A549 (cell line): Measurements from ENCODE around the gene NEMF. TPM values are rescaled to one million over a fixed set of nuclear protein-coding genes. Genes with fewer than 3 reads are reported as not detected.

Experiments
- ATAC-seq, 2 experiments: fragments of 200-7000 bp in 1 of 2; fragments of >200 bp in 1 of 2; cut with Nextera tagmentation in 1 of 2; cut with Tn5 transposase in 1 of 2; 3 replicates each; pipeline versions ENCODE4 v1.8.0 to v1.9.1; 2018 to 2020; ENCODE audit warnings: mild to moderate bottlenecking in 1 of 2, moderate library complexity in 1 of 2
- CTCF ChIA-PET: fragments of 300-600 bp; sonication (Branson Sonifier 250); formaldehyde crosslinking; extraction: SDS; loops from one replicate; lab custom pipeline; 2021; ENCODE audit warnings: antibody characterized with exemption, inconsistent platforms; lab: Yijun Ruan, JAX
- POLR2A ChIA-PET: fragments of 350-600 bp; formaldehyde crosslinking; extraction: SDS; loops from one replicate; lab custom pipeline; 2021; ENCODE audit warnings: antibody characterized with exemption, inconsistent platforms; lab: Yijun Ruan, JAX
- DNase-seq, 2 experiments: peaks; one replicate each; pipeline versions ENCODE4 v3.0.0 to v3.0.0-alpha.2; 2011 to 2016; ENCODE audit warnings: low read depth in 1 of 2, low spot score in 1 of 2
- FAIRE-seq: peaks from 2 replicates; lab custom pipeline; 2011; peaks lifted over from hg19 to GRCh38; lab: Jason Lieb, UNC
- H3K27ac ChIP-seq, 2 experiments: fragments of >200 bp; sonication (Bioruptor Twin); formaldehyde crosslinking; 3 replicates each; pipeline ENCODE4 v1.5.1; 2016 to 2017
- H3K4me1 ChIP-seq: fragments of >200 bp; sonication (Bioruptor Twin); formaldehyde crosslinking; 3 replicates; pipeline ENCODE4 v1.6.1; 2016
- H3K4me2 ChIP-seq: fragments of >200 bp; sonication (Bioruptor Twin); formaldehyde crosslinking; 3 replicates; pipeline ENCODE4 v1.6.1; 2016
- H3K4me3 ChIP-seq: fragments of >200 bp; sonication (Bioruptor Twin); formaldehyde crosslinking; 3 replicates; pipeline ENCODE4 v1.5.1; 2016
- H3K9me3 ChIP-seq: fragments of >200 bp; sonication (Bioruptor Twin); formaldehyde crosslinking; 3 replicates; pipeline ENCODE4 v1.6.1; 2016
- BHLHE40 ChIP-seq: IDR thresholded peaks from 2 replicates; pipeline ENCODE4 v1.6.1; 2012; ENCODE audit warnings: low read depth, low read length, inconsistent platforms
- CBX2 ChIP-seq: fragments of 200-600 bp; sonication (generic); IDR thresholded peaks from 2 replicates; pipeline ENCODE4 v1.6.1; 2016; ENCODE audit warnings: low read depth, mild to moderate bottlenecking, borderline replicate concordance
- CEBPB ChIP-seq, 2 experiments: fragments of >200 bp in 1 of 2; sonication (Bioruptor Twin) in 1 of 2; formaldehyde crosslinking in 1 of 2; IDR thresholded peaks; 2 replicates each; pipeline ENCODE4 v1.6.1; 2012 to 2016
- CHD2 ChIP-seq: fragments of 150-350 bp; IDR thresholded peaks from 2 replicates; pipeline ENCODE4 v1.6.1; 2014; ENCODE audit warnings: low read length; ENCODE audit not compliant: partially characterized antibody
- CHD4 ChIP-seq: fragments of 200-600 bp; sonication (generic); IDR thresholded peaks from 2 replicates; pipeline ENCODE4 v1.6.1; 2016; ENCODE audit warnings: antibody characterized with exemption, mild to moderate bottlenecking, borderline replicate concordance
- EHMT2 ChIP-seq: fragments of 200-600 bp; sonication (generic); IDR thresholded peaks from 2 replicates; pipeline ENCODE4 v1.6.1; 2016; ENCODE audit warnings: antibody characterized with exemption, low read depth, mild to moderate bottlenecking, moderate library complexity
- ELK1 ChIP-seq: fragments of 150-350 bp; IDR thresholded peaks from 2 replicates; pipeline ENCODE4 v1.6.1; 2014; ENCODE audit warnings: low read depth, mild to moderate bottlenecking, low read length
- EP300 ChIP-seq, 2 experiments: fragments of >200 bp; sonication (Bioruptor Twin); formaldehyde crosslinking; IDR thresholded peaks; 2 replicates in 1 of 2; 3 replicates in 1 of 2; pipeline ENCODE4 v1.6.1; 2016 to 2017
- FOSB ChIP-seq: fragments of 250-450 bp; sonication (Bioruptor Pico); IDR thresholded peaks from 2 replicates; pipeline ENCODE4 v1.5.0; 2020; ENCODE audit warnings: mild to moderate bottlenecking, moderate library complexity
- FOSL2 ChIP-seq, 2 experiments: fragments of 450-650 bp in 1 of 2; fragments of >200 bp in 1 of 2; sonication (Bioruptor Twin) in 1 of 2; formaldehyde crosslinking; IDR thresholded peaks; 2 replicates each; pipeline versions ENCODE4 v1.5.0 to v1.6.1; 2016 to 2020; ENCODE audit warnings: mild to moderate bottlenecking in 1 of 2, moderate library complexity in 1 of 2
- HDAC2 ChIP-seq: fragments of 200-600 bp; sonication (generic); IDR thresholded peaks from 2 replicates; pipeline ENCODE4 v1.6.1; 2016
- HOXA7 ChIP-seq: fragments of 250-450 bp; sonication (Bioruptor Pico); IDR thresholded peaks from 2 replicates; pipeline ENCODE4 v1.5.0; 2020; ENCODE audit warnings: mild to moderate bottlenecking, moderate library complexity
- JUN ChIP-seq, 2 experiments: fragments of >200 bp; sonication (Bioruptor Twin); formaldehyde crosslinking; IDR thresholded peaks; 2 replicates in 1 of 2; 3 replicates in 1 of 2; pipeline ENCODE4 v1.6.1; 2016 to 2017
- JUNB ChIP-seq: fragments of >200 bp; sonication (Bioruptor Twin); formaldehyde crosslinking; IDR thresholded peaks from 2 replicates; pipeline ENCODE4 v1.6.1; 2016
- MYC ChIP-seq: IDR thresholded peaks from 2 replicates; pipeline ENCODE4 v1.6.1; 2012; ENCODE audit warnings: mild to moderate bottlenecking, inconsistent platforms, low read length, improper control_type of control experiment, borderline replicate concordance
- NPAS2 ChIP-seq: fragments of 250-450 bp; sonication (Bioruptor Pico); IDR thresholded peaks from 2 replicates; pipeline ENCODE4 v1.8.0; 2022; ENCODE audit warnings: mild to moderate bottlenecking, moderate library complexity, borderline replicate concordance
- PHF8 ChIP-seq: fragments of 200-600 bp; sonication (generic); IDR thresholded peaks from 2 replicates; pipeline ENCODE4 v1.6.1; 2016; ENCODE audit warnings: low read depth, mild to moderate bottlenecking, antibody characterized with exemption, moderate library complexity, borderline replicate concordance
- POLR2AphosphoS2 ChIP-seq: conservative IDR thresholded peaks from 2 replicates; pipeline ENCODE4 v1.6.1; 2012; ENCODE audit warnings: low read length, improper control_type of control experiment, inconsistent platforms
- RARB ChIP-seq: fragments of 250-450 bp; sonication (Bioruptor Pico); IDR thresholded peaks from 2 replicates; pipeline ENCODE4 v1.8.0; 2021; ENCODE audit warnings: mild to moderate bottlenecking, moderate library complexity
- REST ChIP-seq: fragments of 200-600 bp; sonication (generic); IDR thresholded peaks from 2 replicates; pipeline ENCODE4 v1.6.1; 2016; ENCODE audit warnings: antibody characterized with exemption, mild to moderate bottlenecking, moderate library complexity
- RFX5 ChIP-seq: fragments of 450-650 bp; IDR thresholded peaks from 2 replicates; pipeline ENCODE4 v1.7.1; 2014; ENCODE audit warnings: antibody characterized with exemption, mild to moderate bottlenecking, moderate library complexity
- SMC3 ChIP-seq: fragments of >200 bp; sonication (Bioruptor Twin); formaldehyde crosslinking; IDR thresholded peaks from 3 replicates; pipeline ENCODE4 v1.6.1; 2018; ENCODE audit warnings: inconsistent platforms
- TFCP2L1 ChIP-seq: fragments of 250-450 bp; sonication (Bioruptor Pico); IDR thresholded peaks from 2 replicates; pipeline ENCODE4 v1.5.0; 2021; ENCODE audit warnings: mild to moderate bottlenecking
- ZFP36 ChIP-seq: fragments of 450-650 bp; IDR thresholded peaks from 2 replicates; pipeline ENCODE4 v1.6.1; 2014; ENCODE audit warnings: borderline replicate concordance; ENCODE audit not compliant: partially characterized antibody
- ZSCAN20 ChIP-seq: fragments of 250-450 bp; sonication (Bioruptor Pico); IDR thresholded peaks from 2 replicates; pipeline ENCODE4 v1.8.0; 2022; ENCODE audit warnings: mild to moderate bottlenecking, moderate library complexity
- WGBS: methylation state at CpG from one replicate; pipeline ENCODE4 v1.1.6; 2017; ENCODE audit errors: missing lambda C conversion rate; 5-methylcytosine and 5-hydroxymethylcytosine counted together
- polyA plus RNA-seq, 4 experiments: library from polyadenylated mRNA; depleted of rRNA in 3 of 4; stranded (reverse); fragments of >200 nt; fragmentation: RNase III in 1 of 4; extraction: RNeasy Plus Mini Kit Qiagen cat#74134 plus additional on column Dnase treatment in 1 of 4; gene quantifications; 2 replicates in 3 of 4; 3 replicates in 1 of 4; pipeline ENCODE4 v1.2.3, GENCODE V29; 2011 to 2017

The NEMF gene
- polyA plus RNA-seq, 2 of the 4 experiments (the other 2 are of a cell fraction): 58.3 to 59.6 TPM

DNA sequence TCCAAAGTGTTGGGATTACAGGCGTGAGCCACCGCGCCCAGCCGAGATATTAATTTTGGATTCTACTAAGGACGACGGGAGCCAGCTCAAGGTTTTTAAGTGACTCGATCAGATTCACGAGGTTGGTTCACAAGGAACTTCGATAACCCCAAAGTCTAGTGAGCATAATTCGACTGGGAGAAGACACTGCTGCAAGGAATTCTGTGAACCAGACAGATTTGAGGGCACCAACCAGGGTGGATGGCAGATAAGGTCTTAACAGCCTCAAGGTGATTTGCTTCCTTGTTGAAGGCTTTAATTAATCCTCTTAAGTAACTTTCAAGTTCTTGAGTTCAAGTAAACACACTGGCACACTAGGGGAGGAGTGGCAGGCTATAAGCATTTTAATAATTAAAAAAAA, 85.7 kb downstream of the NEMF start:
- WGBS: 95% methylated on average over 10 of the region's 10 CpGs
- H3K9me3 ChIP-seq: no peaks in the 10 kb centered on the region
- POLR2A ChIA-PET: interaction anchor here (0.6 to 2.9 kb wide), 14 partner anchors 16 to 1044 kb away, joined by 3 to 43 read pairs (median 5); partner anchors contain the start of genes DNAAF2, KLHDC1, MGAT2 and NEMF
- TF ChIP-seq BHLHE40 (no peak), CHD2 (no peak), EP300 (IDR thresholded peaks at IDR 0.05) (no peak), JUNB (no peak), PHF8 (no peak), CBX2 (no peak), SMC3 (no peak)
- TF ChIP-seq, all 56 proteins: peak for 0
- ATAC-seq: no peak
- peaks cover 29% of the 10 kb centered on the region for H3K4me1 ChIP-seq
- peak overlapping the region; percentile 89 for H3K4me2 ChIP-seq
- DNase-seq: no peak
- peak overlapping the region; percentile 94 to 96 for H3K27ac ChIP-seq
- CTCF ChIA-PET: interaction anchor here (0.7 to 6.3 kb wide), 10 partner anchors 14 to 143 kb away, joined by 3 to 38 read pairs (median 6); partner anchors contain the start of gene DNAAF2
- FAIRE-seq: no peak
- peak overlapping the region; percentile 93 for H3K4me3 ChIP-seq

- 74% methylated on average over 6 of the region's 6 CpGs for WGBS
- POLR2A ChIA-PET: no interaction called here
These were observed 90.6 kb downstream of the NEMF start for GRCh38 chr14:49761839-49762551.

More at GRCh38 chr14:49761839-49762551, 90.6 kb downstream of the NEMF start:
- CTCF ChIA-PET: no interaction called here
- Histone ChIP-seq H3K27ac (no peak overlapping the region), H3K9me3 (no peaks in the 10 kb centered on the region), H3K4me1 (peaks cover 5% of the 10 kb centered on the region), H3K4me2 (no peak overlapping the region), H3K4me3 (no peak overlapping the region)
- ATAC-seq: no peak
- DNase-seq: no peak
- TF ChIP-seq SMC3 (no peak), FOSL2 (IDR thresholded peaks at IDR 0.05) (no peak), FOSL2 (CRISPR knock-in tag; IDR thresholded peaks at IDR 0.05) (no peak), REST (no peak), HDAC2 (no peak), ELK1 (no peak), PHF8 (no peak), CEBPB (IDR thresholded peaks at IDR 0.05) (no peak), MYC (no peak), RARB (CRISPR knock-in tag) (no peak), HOXA7 (CRISPR knock-in tag) (no peak), EHMT2 (no peak), ZSCAN20 (CRISPR knock-in tag) (no peak), TFCP2L1 (no peak), RFX5 (no peak), NPAS2 (CRISPR knock-in tag) (no peak), FOSB (CRISPR knock-in tag) (no peak), JUN (IDR thresholded peaks at IDR 0.05) (no peak), CHD4 (no peak), POLR2AphosphoS2 (no peak), ZFP36 (no peak)
- FAIRE-seq: no peak
